ENCODE data around the gene FBXL22.
"Not testable (repeated sequence)": the region's sequence is repeated elsewhere in the genome, so short reads cannot be mapped to it uniquely, and the experiment has no call there.

The FBXL22 gene

GRCh38 chr15:63595065-63595464 is 2.1 kb upstream of the FBXL22 start:
- no peak for DNase-seq

GRCh38 chr15:63595688-63596087 is 1.5 kb upstream of the FBXL22 start:
- no peak for DNase-seq

GRCh38 chr15:63596676-63597037 is 530 bp upstream of the FBXL22 start:
- no peak for DNase-seq

GRCh38 chr15:63597821-63598220 is 634 bp downstream of the FBXL22 start:
- no peak for DNase-seq

GRCh38 chr15:63598473-63599400 is 1.6 kb downstream of the FBXL22 start:
- no peak for DNase-seq

- peak; percentile 26 for DNase-seq
These were observed 2.3 kb downstream of the FBXL22 start for GRCh38 chr15:63599401-63600000.

GRCh38 chr15:63600001-63600615 is 2.9 kb downstream of the FBXL22 start:
- no peak for DNase-seq

- DNase-seq: peak; percentile 93
These were observed 3.4 kb downstream of the FBXL22 start for GRCh38 chr15:63600616-63601025.

- peak; percentile 72 for DNase-seq
These were observed 4.0 kb downstream of the FBXL22 start for GRCh38 chr15:63601026-63601703.

- DNase-seq: peak; percentile 16
These were observed 4.6 kb downstream of the FBXL22 start for GRCh38 chr15:63601704-63602185.

GRCh38 chr15:63602595-63602994 is 5.4 kb downstream of the FBXL22 start:
- no peak for DNase-seq

GRCh38 chr15:63603516-63603915 is 6.3 kb downstream of the FBXL22 start:
- DNase-seq: no peak

GRCh38 chr15:63604281-63604680 is 7.1 kb downstream of the FBXL22 start:
- no peak for DNase-seq

GRCh38 chr15:63605036-63605435 is 7.8 kb downstream of the FBXL22 start:
- no peak for DNase-seq

- DNase-seq: peak; percentile 42
These were observed 8.6 kb downstream of the FBXL22 start for GRCh38 chr15:63605816-63606215.

GRCh38 chr15:63606308-63606707 is 9.1 kb downstream of the FBXL22 start:
- no peak for DNase-seq

- no peak for DNase-seq
These were observed 11.8 kb downstream of the FBXL22 start for GRCh38 chr15:63608989-63609388.

GRCh38 chr15:63609448-63609847 is 12.3 kb downstream of the FBXL22 start:
- no peak for DNase-seq

- peak; percentile 65 for DNase-seq
These were observed 13.1 kb downstream of the FBXL22 start for GRCh38 chr15:63610209-63610841.

GRCh38 chr15:63611177-63611576 is 14.0 kb downstream of the FBXL22 start:
- no peak for DNase-seq

GRCh38 chr15:63612300-63612699 is 15.1 kb downstream of the FBXL22 start:
- DNase-seq: no peak

GRCh38 chr15:63615935-63616334 is 18.7 kb downstream of the FBXL22 start:
- DNase-seq: no peak

GRCh38 chr15:63617147-63617546 is 20.0 kb downstream of the FBXL22 start:
- not testable (repeated sequence) for DNase-seq

Data from central memory CD4-positive, alpha-beta T cell (primary cell).